GM12878 (cell line): ENCODE data around the gene MAST2. TPM values are rescaled to one million over a fixed set of nuclear protein-coding genes. Genes with fewer than 3 reads are reported as not detected.

Experiments used
- ATAC-seq: fragments of 200-7000 bp; cut with Tn5 transposase; 3 replicates; pipeline ENCODE4 v1.9.1; 2020; ENCODE audit warnings: mild to moderate bottlenecking, moderate library complexity
- BruUV-seq: library from RNA; stranded (reverse); fragments of 400-500 nt; replicated peaks from 2 replicates; lab custom pipeline; 2021; lab: Mats Ljungman, UMichigan
- CTCF ChIA-PET: fragments of 300-600 bp; sonication (Branson Sonifier 250); formaldehyde crosslinking; extraction: SDS; loops from one replicate; lab custom pipeline; 2021; ENCODE audit warnings: inconsistent platforms; lab: Yijun Ruan, JAX
- POLR2A ChIA-PET: fragments of 350-600 bp; formaldehyde crosslinking; extraction: SDS; loops from one replicate; lab custom pipeline; 2021; ENCODE audit warnings: inconsistent platforms; lab: Charles Lee
- RAD21 ChIA-PET: fragments of 300-600 bp; sonication (Branson Sonifier 250); formaldehyde crosslinking; loops from one replicate; lab custom pipeline; 2023; ENCODE audit warnings: antibody characterized with exemption; ENCODE audit not compliant: unreplicated experiment; lab: Charles Lee
- SMC1A ChIA-PET: fragments of 300-600 bp; sonication (Branson Sonifier 250); formaldehyde crosslinking; loops from one replicate; lab custom pipeline; 2023; ENCODE audit not compliant: unreplicated experiment, uncharacterized antibody; lab: Charles Lee
- DNase-seq: peaks from one replicate; pipeline ENCODE4 v3.0.0-alpha.2; 2011; ENCODE audit warnings: low read depth, low spot score
- FAIRE-seq: peaks from 3 replicates; lab custom pipeline; 2011; peaks lifted over from hg19 to GRCh38; lab: Jason Lieb, UNC
- H2AFZ ChIP-seq: 2 replicates; pipeline ENCODE4 v1.6.0; 2011; ENCODE audit warnings: low read depth, low read length, control low read depth; ENCODE audit not compliant: control insufficient read depth
- H3K27ac ChIP-seq: 2 replicates; pipeline ENCODE4 v1.5.1; 2011; ENCODE audit warnings: control low read depth; ENCODE audit not compliant: control insufficient read depth, insufficient read depth
- H3K27me3 ChIP-seq, 2 experiments: replicated peaks in 1 of 2; 2 replicates each; pipeline versions ENCODE4 v1.6.0 to v1.6.1; 2011; ENCODE audit warnings: low read length in 1 of 2; ENCODE audit not compliant: control insufficient read depth in 2 of 2, insufficient read depth in 2 of 2
- H3K36me3 ChIP-seq, 2 experiments: 2 replicates each; pipeline ENCODE4 v1.5.1; 2011; ENCODE audit warnings: low read length in 1 of 2; ENCODE audit not compliant: control insufficient read depth in 2 of 2, insufficient read depth in 2 of 2
- H3K4me1 ChIP-seq: 2 replicates; pipeline ENCODE4 v1.6.1; 2011; ENCODE audit warnings: mild to moderate bottlenecking, low read length, moderate library complexity, mixed read lengths; ENCODE audit not compliant: control insufficient read depth, insufficient read depth
- H3K4me2 ChIP-seq: 2 replicates; pipeline ENCODE4 v1.6.0; 2011; ENCODE audit warnings: control low read depth; ENCODE audit not compliant: control insufficient read depth, insufficient read depth
- H3K4me3 ChIP-seq: fragments of 200-600 bp; sonication (generic); 2 replicates; pipeline ENCODE4 v1.5.1; 2016
- H3K79me2 ChIP-seq: 2 replicates; pipeline ENCODE4 v1.6.0; 2011; ENCODE audit warnings: low read length; ENCODE audit not compliant: control insufficient read depth, insufficient read depth
- H3K9ac ChIP-seq: 2 replicates; pipeline ENCODE4 v1.8.0; 2011; ENCODE audit warnings: low read length, control low read depth, mixed read lengths; ENCODE audit not compliant: control insufficient read depth, insufficient read depth
- H3K9me3 ChIP-seq: replicated peaks from 3 replicates; pipeline ENCODE4 v1.5.1; 2011; ENCODE audit warnings: mild to moderate bottlenecking, low read length; ENCODE audit not compliant: control insufficient read depth, insufficient read depth
- H4K20me1 ChIP-seq: 2 replicates; pipeline ENCODE4 v1.6.0; 2011; ENCODE audit not compliant: control insufficient read depth, insufficient read depth
- BACH1 ChIP-seq: fragments of 450-650 bp; IDR thresholded peaks from 2 replicates; pipeline ENCODE4 v1.6.1; 2017; ENCODE audit warnings: mild to moderate bottlenecking, borderline replicate concordance
- CEBPZ ChIP-seq: fragments of 150-350 bp; IDR thresholded peaks from 2 replicates; pipeline ENCODE4 v1.6.1; 2016; ENCODE audit warnings: low read depth, low read length
- CTCF ChIP-seq, 3 experiments: IDR thresholded peaks in 2 of 3; conservative IDR thresholded peaks in 1 of 3; 2 replicates each; pipeline ENCODE4 v1.5.1; 2011; ENCODE audit warnings: low read depth in 3 of 3, low read length in 3 of 3, mild to moderate bottlenecking in 3 of 3, control low read depth in 2 of 3, moderate library complexity in 2 of 3, inconsistent platforms in 1 of 3, mixed read lengths in 1 of 3; ENCODE audit not compliant: control insufficient read depth in 2 of 3, insufficient read depth in 1 of 3; ENCODE audit errors: extremely low read depth in 1 of 3
- E4F1 ChIP-seq: fragments of 450-650 bp; IDR thresholded peaks from 2 replicates; pipeline ENCODE4 v1.6.1; 2018; ENCODE audit warnings: borderline replicate concordance, mild to moderate bottlenecking; ENCODE audit not compliant: partially characterized antibody
- ETV6 ChIP-seq, 2 experiments: fragments of 450-650 bp in 1 of 2; IDR thresholded peaks in 1 of 2; conservative IDR thresholded peaks in 1 of 2; 2 replicates each; pipeline ENCODE4 v1.6.1; 2014; ENCODE audit warnings: antibody characterized with exemption in 1 of 2, borderline replicate concordance in 1 of 2, low read depth in 1 of 2, mild to moderate bottlenecking in 1 of 2, moderate library complexity in 1 of 2
- HCFC1 ChIP-seq: fragments of 150-350 bp; IDR thresholded peaks from 2 replicates; pipeline ENCODE4 v1.6.1; 2014; ENCODE audit warnings: low read length
- IKZF1 ChIP-seq: fragments of 450-650 bp; conservative IDR thresholded peaks from 2 replicates; pipeline ENCODE4 v1.6.1; 2017; ENCODE audit warnings: antibody characterized with exemption, mild to moderate bottlenecking
- TAF1 ChIP-seq: IDR thresholded peaks from 2 replicates; pipeline ENCODE4 v1.6.1; 2011; ENCODE audit warnings: mild to moderate bottlenecking, low read depth, low read length, borderline replicate concordance
- WGBS: methylation state at CpG from one replicate; pipeline ENCODE4 v1.1.6; 2016; ENCODE audit warnings: low lambda C conversion rate; ENCODE audit not compliant: insufficient replicate concordance, insufficient coverage; ENCODE audit errors: missing lambda C conversion rate; 5-methylcytosine and 5-hydroxymethylcytosine counted together
- in situ Hi-C: fragments of 300-500 bp; cut with MboI; formaldehyde crosslinking; loops from 9 replicates; pipeline ENCODE4 v1.14.3; 2018; ENCODE audit warnings: mixed read lengths
- intact Hi-C: fragments of 100-400 bp; cut with micrococcal nuclease; formaldehyde crosslinking; loops from one replicate; pipeline ENCODE4 v1.14.2; 2022; ENCODE audit not compliant: unreplicated experiment
- polyA plus RNA-seq, 11 experiments: library from polyadenylated mRNA; depleted of rRNA in 4 of 11; unstranded in 6 of 11; stranded (reverse) in 5 of 11; fragments of >200 nt; fragmentation: Nextera tagmentation in 4 of 11; fragmentation: Illumina TruSeq in 1 of 11; extraction: Ambion mirVana in 4 of 11; extraction: Trizol in 1 of 11; gene quantifications; 1 replicate in 1 of 11; 2 replicates in 10 of 11; pipeline versions ENCODE4 v1.2.1 to v1.2.3, GENCODE V29; 2011 to 2016; ENCODE audit warnings: inconsistent platforms in 2 of 11, missing spikeins in 2 of 11, low read depth in 1 of 11
- total RNA-seq, 4 experiments: library from RNA; depleted of rRNA in 3 of 4; stranded (reverse); fragments of >200 nt in 3 of 4; fragmentation: Illumina TruSeq in 1 of 4; extraction: Trizol in 1 of 4; gene quantifications; 2 replicates each; pipeline versions ENCODE4 v1.2.1 to v1.2.3, GENCODE V29; 2013 to 2021
- TF ChIP-seq, protein P1 (sequence below): fragments of 450-650 bp; IDR thresholded peaks from 2 replicates; pipeline ENCODE4 v1.6.1; 2017; ENCODE audit warnings: mild to moderate bottlenecking, moderate library complexity

MAST2 gene
- total and polyA plus RNA-seq, 10 of the 15 experiments (the other 5 are each of a cell fraction or from before 2014, with no cell fraction given), result 1.0 to 28.7 (median 13.8) TPM

- ChIA-PET RAD21 (no interaction called here), POLR2A (interaction anchor here (0.6 kb wide), 1 partner anchor 252 kb away, joined by 3 read pairs; no protein-coding TSS in a partner anchor), CTCF (no interaction called here), SMC1A (interaction anchor here (1.4 kb wide), 1 partner anchor 194 kb away, joined by 4 read pairs; no protein-coding TSS in a partner anchor)
- no TSS peak for BruUV-seq
- Histone ChIP-seq H2AFZ (no peak overlapping the region), H3K27ac (no peak overlapping the region), H3K4me3 (no peak overlapping the region), H3K9ac (no peak overlapping the region), H3K79me2 (no peaks in the 10 kb centered on the region), H3K36me3 (peaks cover 6 to 9% of the 10 kb centered on the region in 2 experiments), H3K9me3 (no peaks in the 10 kb centered on the region), H3K27me3 (no peaks in the 10 kb centered on the region), H3K4me1 (no peaks in the 10 kb centered on the region), H4K20me1 (no peaks in the 10 kb centered on the region), H3K4me2 (no peak overlapping the region)
- WGBS, result 95% methylated on average over 18 of the region's 18 CpGs
- in situ Hi-C loops, result no loop called here
- DNase-seq (no peak), ATAC-seq (no peak), FAIRE-seq (no peak)
- intact Hi-C loops, result no loop called here
- TF ChIP-seq TAF1, result no peak
- TF ChIP-seq IKZF1, result no peak
- no peak for TF ChIP-seq BACH1
- TF ChIP-seq, protein P1, sequence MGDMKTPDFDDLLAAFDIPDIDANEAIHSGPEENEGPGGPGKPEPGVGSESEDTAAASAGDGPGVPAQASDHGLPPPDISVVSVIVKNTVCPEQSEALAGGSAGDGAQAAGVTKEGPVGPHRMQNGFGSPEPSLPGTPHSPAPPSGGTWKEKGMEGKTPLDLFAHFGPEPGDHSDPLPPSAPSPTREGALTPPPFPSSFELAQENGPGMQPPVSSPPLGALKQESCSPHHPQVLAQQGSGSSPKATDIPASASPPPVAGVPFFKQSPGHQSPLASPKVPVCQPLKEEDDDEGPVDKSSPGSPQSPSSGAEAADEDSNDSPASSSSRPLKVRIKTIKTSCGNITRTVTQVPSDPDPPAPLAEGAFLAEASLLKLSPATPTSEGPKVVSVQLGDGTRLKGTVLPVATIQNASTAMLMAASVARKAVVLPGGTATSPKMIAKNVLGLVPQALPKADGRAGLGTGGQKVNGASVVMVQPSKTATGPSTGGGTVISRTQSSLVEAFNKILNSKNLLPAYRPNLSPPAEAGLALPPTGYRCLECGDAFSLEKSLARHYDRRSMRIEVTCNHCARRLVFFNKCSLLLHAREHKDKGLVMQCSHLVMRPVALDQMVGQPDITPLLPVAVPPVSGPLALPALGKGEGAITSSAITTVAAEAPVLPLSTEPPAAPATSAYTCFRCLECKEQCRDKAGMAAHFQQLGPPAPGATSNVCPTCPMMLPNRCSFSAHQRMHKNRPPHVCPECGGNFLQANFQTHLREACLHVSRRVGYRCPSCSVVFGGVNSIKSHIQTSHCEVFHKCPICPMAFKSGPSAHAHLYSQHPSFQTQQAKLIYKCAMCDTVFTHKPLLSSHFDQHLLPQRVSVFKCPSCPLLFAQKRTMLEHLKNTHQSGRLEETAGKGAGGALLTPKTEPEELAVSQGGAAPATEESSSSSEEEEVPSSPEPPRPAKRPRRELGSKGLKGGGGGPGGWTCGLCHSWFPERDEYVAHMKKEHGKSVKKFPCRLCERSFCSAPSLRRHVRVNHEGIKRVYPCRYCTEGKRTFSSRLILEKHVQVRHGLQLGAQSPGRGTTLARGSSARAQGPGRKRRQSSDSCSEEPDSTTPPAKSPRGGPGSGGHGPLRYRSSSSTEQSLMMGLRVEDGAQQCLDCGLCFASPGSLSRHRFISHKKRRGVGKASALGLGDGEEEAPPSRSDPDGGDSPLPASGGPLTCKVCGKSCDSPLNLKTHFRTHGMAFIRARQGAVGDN, result no peak
- no peak for TF ChIP-seq HCFC1
- TF ChIP-seq ETV6 (conservative IDR thresholded peaks at IDR 0.05 in 1 of 2, IDR thresholded peaks at IDR 0.05 in 1 of 2; ENCODE audit: borderline replicate concordance in 1 of 2, low read depth in 1 of 2), result no peak
- no peak for TF ChIP-seq CTCF (IDR thresholded peaks at IDR 0.05 in 2 of 3, conservative IDR thresholded peaks at IDR 0.05 in 1 of 3; ENCODE audit: control insufficient read depth in 2 of 3, extremely low read depth in 1 of 3, insufficient read depth in 1 of 3, low read depth in 3 of 3, low read length in 3 of 3)
- TF ChIP-seq E4F1, result no peak
- TF ChIP-seq CEBPZ, result no peak
Observed at GRCh38 chr1:46030074-46030870, 226.9 kb downstream of the MAST2 start.
